Kidney (tissue), 14 donors: ENCODE results near the gene BLM. TPM values are rescaled to one million over a fixed set of nuclear protein-coding genes. Genes with fewer than 3 reads are reported as not detected.

ENCODE experiments used
- DNase-seq, 5 donors: peaks; one replicate each; pipeline ENCODE4 v3.0.0-alpha.2; 2013 to 2020
- FAIRE-seq: peaks from 2 replicates; lab custom pipeline; 2012; peaks lifted over from hg19 to GRCh38; lab: Jason Lieb, UNC
- H3K27ac ChIP-seq, 2 donors: one replicate each; pipeline ENCODE4 v1.7.0; 2013; ENCODE audit warnings: low read depth in 2 of 2, low read length in 2 of 2, inconsistent platforms in 1 of 2
- H3K27me3 ChIP-seq: one replicate; pipeline ENCODE4 v1.7.1; 2013; ENCODE audit warnings: low read length, inconsistent platforms; ENCODE audit not compliant: control insufficient read depth, insufficient read depth
- H3K36me3 ChIP-seq, 3 donors: one replicate each; pipeline versions ENCODE4 v1.7.0 to v1.7.1; 2013; ENCODE audit warnings: low read length in 3 of 3, control low read depth in 1 of 3, inconsistent platforms in 1 of 3; ENCODE audit not compliant: insufficient read depth in 3 of 3, control insufficient read depth in 2 of 3
- H3K4me1 ChIP-seq, 3 donors: one replicate each; pipeline versions ENCODE4 v1.7.0 to v1.7.1; 2013; ENCODE audit warnings: low read length in 3 of 3, inconsistent platforms in 1 of 3, low read depth in 1 of 3; ENCODE audit not compliant: control insufficient read depth in 2 of 3, insufficient read depth in 2 of 3
- H3K4me3 ChIP-seq, 3 donors: one replicate each; pipeline versions ENCODE4 v1.7.0 to v1.8.1; 2013; ENCODE audit warnings: low read length in 3 of 3, control low read depth in 1 of 3, inconsistent platforms in 1 of 3
- H3K9ac ChIP-seq, 3 donors: one replicate each; pipeline versions ENCODE4 v1.7.0 to v1.7.1; 2013; ENCODE audit warnings: low read length in 3 of 3, control low read depth in 1 of 3, inconsistent platforms in 1 of 3
- H3K9me3 ChIP-seq, 3 donors: one replicate each; pipeline versions ENCODE4 v1.7.0 to v1.7.1; 2013; ENCODE audit warnings: low read length in 3 of 3, control low read depth in 1 of 3, inconsistent platforms in 1 of 3; ENCODE audit not compliant: control insufficient read depth in 2 of 3, insufficient read depth in 1 of 3
- CTCF ChIP-seq: IDR thresholded peaks from 3 replicates; pipeline ENCODE4 v1.5.1; 2012; ENCODE audit warnings: mild to moderate bottlenecking, moderate library complexity, borderline replicate concordance; ENCODE audit not compliant: insufficient read depth; ENCODE audit errors: extremely low read depth
- intact Hi-C: fragments of 100-400 bp; cut with DNase I; formaldehyde crosslinking; loops from one replicate; pipeline ENCODE4 v1.11.1; 2022
- polyA plus RNA-seq: library from polyadenylated mRNA; stranded (reverse); fragments of 350-450 nt; fragmentation: Illumina TruSeq; extraction: RNeasy Lipid Tissue Mini Kit (QIAGEN cat#74804); gene quantifications from one replicate; pipeline ENCODE4 v1.2.3, GENCODE V29; 2014; ENCODE audit warnings: low read depth, low replicate concordance; ENCODE audit not compliant: insufficient read depth
- total RNA-seq: library from RNA; stranded (reverse); fragmentation: NEBNext Ultra II Directional; extraction: Animal tissue kit (Norgen Biotek cat#: 25700); gene quantifications from one replicate; pipeline ENCODE4 v1.2.1, GENCODE V29; 2021
- donor health status: control.
- donor health status: control.
- donor health status: control.
- donor health status: control.
- donor health status: control.
- donor health status: DM: yes; HTN: yes; CAD: no.
- donor health status: Normal renal cell carcinoma (clear cell type).

Gene BLM
- total and polyA plus RNA-seq, 2 donors from 2014 or later: 1.1 to 2.8 TPM

- H3K27me3 ChIP-seq: no peaks in the 10 kb centered on the region
- H3K27ac ChIP-seq: no peak overlapping the region
- no peak overlapping the region for H3K9ac ChIP-seq
- no peaks in the 10 kb centered on the region for H3K36me3 ChIP-seq
- no peak for TF ChIP-seq CTCF
- DNase-seq: no peak
- no peaks in the 10 kb centered on the region for H3K4me1 ChIP-seq
- no peak overlapping the region for H3K4me3 ChIP-seq
- FAIRE-seq: no peak
- no peaks in the 10 kb centered on the region for H3K9me3 ChIP-seq
- intact Hi-C loops: no loop called here
Measured at GRCh38 chr15:90691369-90691768, 25.8 kb upstream of the BLM start.

- FAIRE-seq: no peak
- no peak overlapping the region for H3K9ac ChIP-seq
- intact Hi-C loops: no loop called here
- no peaks in the 10 kb centered on the region for H3K9me3 ChIP-seq
- no peaks in the 10 kb centered on the region for H3K36me3 ChIP-seq
- H3K27ac ChIP-seq: no peak overlapping the region
- TF ChIP-seq CTCF: no peak
- no peaks in the 10 kb centered on the region for H3K4me1 ChIP-seq
- H3K27me3 ChIP-seq: no peaks in the 10 kb centered on the region
- no peak for DNase-seq
- no peak overlapping the region for H3K4me3 ChIP-seq
Measured at GRCh38 chr15:90691982-90692773, 25.0 kb upstream of the BLM start.

GRCh38 chr15:90694987-90695386, 22.2 kb upstream of the BLM start:
- FAIRE-seq (no peak), DNase-seq (no peak)
- no peak overlapping the region for H3K27ac ChIP-seq
- no peaks in the 10 kb centered on the region for H3K27me3 ChIP-seq
- H3K4me3 ChIP-seq: no peak overlapping the region
- no peaks in the 10 kb centered on the region for H3K36me3 ChIP-seq
- H3K9me3 ChIP-seq: no peaks in the 10 kb centered on the region
- no peak overlapping the region for H3K9ac ChIP-seq
- intact Hi-C loops: no loop called here
- TF ChIP-seq CTCF: no peak
- H3K4me1 ChIP-seq: no peaks in the 10 kb centered on the region
